ENCODE measurements around the gene KLF15.
"Not testable (repeated sequence)": the region's sequence is repeated elsewhere in the genome, so short reads cannot be mapped to it uniquely, and the experiment has no call there.

- not testable (repeated sequence) for TF ChIP-seq CTCF (conservative IDR thresholded peaks at IDR 0.05; ENCODE audit: low read depth in 2 of 2); POLR2AphosphoS5 (IDR thresholded peaks at IDR 0.05; ENCODE audit: low read depth); NANOG (IDR thresholded peaks at IDR 0.05; ENCODE audit: borderline replicate concordance); REST (IDR thresholded peaks at IDR 0.05; ENCODE audit: unreplicated experiment); ETS1 (IDR thresholded peaks at IDR 0.05); EZH2phosphoT487 (IDR thresholded peaks at IDR 0.05; ENCODE audit: unreplicated experiment); EZH2 (IDR thresholded peaks at IDR 0.05; ENCODE audit: low read depth, unreplicated experiment); ZNF114 (CRISPR knock-in tag; IDR thresholded peaks at IDR 0.05); CREB1 (CRISPR knock-in tag; IDR thresholded peaks at IDR 0.05; ENCODE audit: low read depth); ZNF331 (CRISPR knock-in tag; IDR thresholded peaks at IDR 0.05; ENCODE audit: low read depth)
Observed at GRCh38 chr3:126331812-126332336, 25.3 kb downstream of the KLF15 start.
